Ovary (tissue), 9 donors: ENCODE results near the gene YTHDF1. TPM values are rescaled to one million over a fixed set of nuclear protein-coding genes. Genes with fewer than 3 reads are reported as not detected.
"Not testable (repeated sequence)": the region's sequence is repeated elsewhere in the genome, so short reads cannot be mapped to it uniquely, and the experiment has no call there.

ENCODE experiments used
- DNase-seq, 5 donors: peaks; one replicate each; pipeline ENCODE4 v3.0.0-alpha.2; 2019 to 2020
- H3K27ac ChIP-seq, 2 donors: fragments of 200-600 bp; one replicate each; pipeline versions ENCODE4 v1.5.1 to v1.8.0; 2019 to 2022
- H3K27me3 ChIP-seq: fragments of 200-600 bp; one replicate; pipeline ENCODE4 v1.8.0; 2022
- H3K36me3 ChIP-seq: fragments of 200-600 bp; sonication (generic); one replicate; pipeline ENCODE4 v1.5.1; 2019
- H3K4me1 ChIP-seq: one replicate; pipeline ENCODE4 v1.8.1; 2013; ENCODE audit warnings: mild to moderate bottlenecking, moderate library complexity; ENCODE audit not compliant: insufficient read depth
- H3K4me3 ChIP-seq: fragments of 200-600 bp; sonication (generic); one replicate; pipeline ENCODE4 v1.5.1; 2017
- H3K9me3 ChIP-seq, 2 donors: fragments of 200-600 bp in 1 of 2; sonication (generic) in 1 of 2; one replicate each; pipeline versions ENCODE4 v1.5.1 to v1.8.1; 2013 to 2019; ENCODE audit warnings: mild to moderate bottlenecking in 1 of 2, moderate library complexity in 1 of 2
- CTCF ChIP-seq, 3 donors: fragments of 450-650 bp in 2 of 3; fragments of 200-600 bp in 1 of 3; IDR thresholded peaks; one replicate each; pipeline versions ENCODE4 v1.5.1 to v1.8.0; 2016 to 2022; ENCODE audit warnings: antibody characterized with exemption in 3 of 3, mild to moderate bottlenecking in 1 of 3
- EP300 ChIP-seq: sonication (generic); formaldehyde crosslinking; IDR thresholded peaks from one replicate; pipeline ENCODE4 v1.6.1; 2017; ENCODE audit warnings: antibody characterized with exemption
- POLR2A ChIP-seq: fragments of 450-650 bp; IDR thresholded peaks from one replicate; pipeline ENCODE4 v1.6.1; 2017; ENCODE audit warnings: antibody characterized with exemption, mild to moderate bottlenecking, moderate library complexity
- WGBS, 3 donors: extraction: QIAGEN DNeasy Blood & Tissue Kit in 1 of 3; methylation state at CpG; one replicate each; pipeline versions ENCODE4 v1.1.5 to v1.1.7; 2013 to 2017; 5-methylcytosine and 5-hydroxymethylcytosine counted together
- intact Hi-C, 4 donors: fragments of 100-400 bp; cut with DNase I; formaldehyde crosslinking; loops; one replicate each; pipeline versions ENCODE4 v1.11.0 to v1.15.1; 2022 to 2023
- polyA plus RNA-seq, 2 donors: library from polyadenylated mRNA; stranded (reverse); fragments of 200-250 nt in 1 of 2; fragments of 350-450 nt in 1 of 2; fragmentation: Illumina TruSeq in 1 of 2; extraction: RNeasy Lipid Tissue Mini Kit (QIAGEN cat#74804) in 1 of 2; gene quantifications; one replicate each; pipeline ENCODE4 v1.2.3, GENCODE V29; 2013 to 2014
- total RNA-seq, 7 donors: library from RNA; depleted of rRNA in 2 of 7; stranded (reverse); fragments of >200 nt in 2 of 7; fragmentation: NEBNext Ultra II Directional in 3 of 7; extraction: Animal tissue kit (Norgen Biotek cat#: 25700) in 3 of 7; gene quantifications; one replicate each; pipeline versions ENCODE4 v1.1.0 to v1.2.4, GENCODE V29; 2016 to 2023
- donor health status: DM: no; HTN: no; CAD: no; lungs with moderate emphysema.
- donor health status: DM: no; HTN: no; CAD: no.
- donor health status: Bipolar disorder and iron deficiency.
- donor health status: DM: yes; HTN: yes; CAD: no.
- donor health status: DM: no; HTN: no; CAD: no.
- donor health status: DM: yes; HTN: yes; CAD: no.

YTHDF1 gene
- total and polyA plus RNA-seq, 9 donors, result 17.0 to 39.4 (median 30.5) TPM

GRCh38 chr20:63252284-63252711, 36.4 kb upstream of the YTHDF1 start:
- WGBS, 3 donors, result 54 to 63% (median 63%) methylated on average over 8 of the region's 8 CpGs
- Histone ChIP-seq H3K4me1 (no peaks in the 10 kb centered on the region), H3K4me3 (no peak overlapping the region), H3K27me3 (no peaks in the 10 kb centered on the region), H3K36me3 (no peaks in the 10 kb centered on the region), H3K27ac (no peak overlapping the region), H3K9me3 (no peaks in the 10 kb centered on the region)
- DNase-seq, result no peak
- TF ChIP-seq EP300 (no peak), CTCF (IDR thresholded peaks at IDR 0.05) (no peak), POLR2A (no peak)
- intact Hi-C loops, result no loop called here

GRCh38 chr20:63251350-63251749, 35.4 kb upstream of the YTHDF1 start:
- DNase-seq, H3K36me3 ChIP-seq, intact Hi-C loops, H3K27me3 ChIP-seq, H3K9me3 ChIP-seq, H3K4me3 ChIP-seq, H3K27ac ChIP-seq, H3K4me1 ChIP-seq: not testable (repeated sequence)
- 32 to 48% (median 42%) methylated on average over 13 to 14 of the region's 14 CpGs for WGBS, 3 donors

- Histone ChIP-seq H3K9me3 (no peaks in the 10 kb centered on the region), H3K4me3 (no peak overlapping the region), H3K27me3 (no peaks in the 10 kb centered on the region), H3K36me3 (no peaks in the 10 kb centered on the region), H3K4me1 (no peaks in the 10 kb centered on the region), H3K27ac (no peak overlapping the region)
- DNase-seq, result no peak
- intact Hi-C loops, result loop anchor here in 1 of 4 donors (10.0 kb wide), 1 partner anchor 195 kb away; no protein-coding TSS in a partner anchor
- no peak for TF ChIP-seq CTCF (IDR thresholded peaks at IDR 0.05)
- no peak for TF ChIP-seq POLR2A
- TF ChIP-seq EP300, result no peak
- 84 to 93% (median 92%) methylated on average over 15 of the region's 15 CpGs for WGBS, 3 donors
Observed at GRCh38 chr20:63249891-63250290, 34.0 kb upstream of the YTHDF1 start.

GRCh38 chr20:63248835-63249591, 33.1 kb upstream of the YTHDF1 start:
- H3K4me3 ChIP-seq, result no peak overlapping the region

More at GRCh38 chr20:63248835-63249591, 33.1 kb upstream of the YTHDF1 start:
- no peaks in the 10 kb centered on the region for H3K4me1 ChIP-seq
- no peak overlapping the region for H3K27ac ChIP-seq
- intact Hi-C loops, result loop anchor here in 1 of 4 donors (10.0 kb wide), 1 partner anchor 194 kb away; no protein-coding TSS in a partner anchor
- H3K36me3 ChIP-seq, result no peaks in the 10 kb centered on the region
- 72 to 78% (median 78%) methylated on average over 25 of the region's 25 CpGs for WGBS, 3 donors
- no peaks in the 10 kb centered on the region for H3K27me3 ChIP-seq
- no peak for TF ChIP-seq CTCF (IDR thresholded peaks at IDR 0.05)
- H3K9me3 ChIP-seq, result no peaks in the 10 kb centered on the region
- DNase-seq, result no peak
